ENCODE measurements around the gene FBXL20.

GRCh38 chr17:39352511-39352910, 48.9 kb downstream of the FBXL20 start:
- TF ChIP-seq, protein P1, sequence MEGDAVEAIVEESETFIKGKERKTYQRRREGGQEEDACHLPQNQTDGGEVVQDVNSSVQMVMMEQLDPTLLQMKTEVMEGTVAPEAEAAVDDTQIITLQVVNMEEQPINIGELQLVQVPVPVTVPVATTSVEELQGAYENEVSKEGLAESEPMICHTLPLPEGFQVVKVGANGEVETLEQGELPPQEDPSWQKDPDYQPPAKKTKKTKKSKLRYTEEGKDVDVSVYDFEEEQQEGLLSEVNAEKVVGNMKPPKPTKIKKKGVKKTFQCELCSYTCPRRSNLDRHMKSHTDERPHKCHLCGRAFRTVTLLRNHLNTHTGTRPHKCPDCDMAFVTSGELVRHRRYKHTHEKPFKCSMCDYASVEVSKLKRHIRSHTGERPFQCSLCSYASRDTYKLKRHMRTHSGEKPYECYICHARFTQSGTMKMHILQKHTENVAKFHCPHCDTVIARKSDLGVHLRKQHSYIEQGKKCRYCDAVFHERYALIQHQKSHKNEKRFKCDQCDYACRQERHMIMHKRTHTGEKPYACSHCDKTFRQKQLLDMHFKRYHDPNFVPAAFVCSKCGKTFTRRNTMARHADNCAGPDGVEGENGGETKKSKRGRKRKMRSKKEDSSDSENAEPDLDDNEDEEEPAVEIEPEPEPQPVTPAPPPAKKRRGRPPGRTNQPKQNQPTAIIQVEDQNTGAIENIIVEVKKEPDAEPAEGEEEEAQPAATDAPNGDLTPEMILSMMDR (tag by site-specific recombination; IDR thresholded peaks at IDR 0.05), result no peak
- TF ChIP-seq, protein P2, sequence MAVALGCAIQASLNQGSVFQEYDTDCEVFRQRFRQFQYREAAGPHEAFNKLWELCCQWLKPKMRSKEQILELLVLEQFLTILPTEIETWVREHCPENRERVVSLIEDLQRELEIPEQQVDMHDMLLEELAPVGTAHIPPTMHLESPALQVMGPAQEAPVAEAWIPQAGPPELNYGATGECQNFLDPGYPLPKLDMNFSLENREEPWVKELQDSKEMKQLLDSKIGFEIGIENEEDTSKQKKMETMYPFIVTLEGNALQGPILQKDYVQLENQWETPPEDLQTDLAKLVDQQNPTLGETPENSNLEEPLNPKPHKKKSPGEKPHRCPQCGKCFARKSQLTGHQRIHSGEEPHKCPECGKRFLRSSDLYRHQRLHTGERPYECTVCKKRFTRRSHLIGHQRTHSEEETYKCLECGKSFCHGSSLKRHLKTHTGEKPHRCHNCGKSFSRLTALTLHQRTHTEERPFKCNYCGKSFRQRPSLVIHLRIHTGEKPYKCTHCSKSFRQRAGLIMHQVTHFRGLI (tag by site-specific recombination; IDR thresholded peaks at IDR 0.05), result no peak
- TF ChIP-seq, protein P3, sequence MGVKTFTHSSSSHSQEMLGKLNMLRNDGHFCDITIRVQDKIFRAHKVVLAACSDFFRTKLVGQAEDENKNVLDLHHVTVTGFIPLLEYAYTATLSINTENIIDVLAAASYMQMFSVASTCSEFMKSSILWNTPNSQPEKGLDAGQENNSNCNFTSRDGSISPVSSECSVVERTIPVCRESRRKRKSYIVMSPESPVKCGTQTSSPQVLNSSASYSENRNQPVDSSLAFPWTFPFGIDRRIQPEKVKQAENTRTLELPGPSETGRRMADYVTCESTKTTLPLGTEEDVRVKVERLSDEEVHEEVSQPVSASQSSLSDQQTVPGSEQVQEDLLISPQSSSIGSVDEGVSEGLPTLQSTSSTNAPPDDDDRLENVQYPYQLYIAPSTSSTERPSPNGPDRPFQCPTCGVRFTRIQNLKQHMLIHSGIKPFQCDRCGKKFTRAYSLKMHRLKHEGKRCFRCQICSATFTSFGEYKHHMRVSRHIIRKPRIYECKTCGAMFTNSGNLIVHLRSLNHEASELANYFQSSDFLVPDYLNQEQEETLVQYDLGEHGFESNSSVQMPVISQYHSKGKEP (tag by site-specific recombination; IDR thresholded peaks at IDR 0.05), result no peak
- TF ChIP-seq ZNF785 (tag by site-specific recombination; IDR thresholded peaks at IDR 0.05) (no peak), ATF2 (tag by site-specific recombination; IDR thresholded peaks at IDR 0.05; ENCODE audit: low read depth) (no peak), SP2 (tag by site-specific recombination; IDR thresholded peaks at IDR 0.05) (no peak), ZNF747 (tag by site-specific recombination; IDR thresholded peaks at IDR 0.05) (no peak), ZBTB11 (tag by site-specific recombination; conservative IDR thresholded peaks at IDR 0.05; ENCODE audit: low read depth) (no peak)

Measured in HEK293 (cell line).